CD8-positive, alpha-beta memory T cell (primary cell): ENCODE results near the gene OTUD5. TPM values are rescaled to one million over a fixed set of nuclear protein-coding genes. Genes with fewer than 3 reads are reported as not detected.

Source experiments
- CTCF ChIA-PET: fragments of 350-600 bp; sonication (Branson Sonifier 250); formaldehyde crosslinking; loops from one replicate; lab custom pipeline; 2021; ENCODE audit warnings: antibody characterized with exemption; lab: Charles Lee
- POLR2A ChIA-PET: fragments of 350-600 bp; sonication (Branson Sonifier 250); formaldehyde crosslinking; loops from one replicate; lab custom pipeline; 2021; ENCODE audit warnings: antibody characterized with exemption; lab: Charles Lee
- DNase-seq, 5 donors: peaks; one replicate each; pipeline versions ENCODE4 v3.0.0 to v3.0.0-alpha.2; 2020 to 2022; ENCODE audit warnings: mixed read lengths in 1 of 5
- H3K27ac ChIP-seq: one replicate; pipeline ENCODE4 v1.7.0; 2013; ENCODE audit warnings: low read depth, mild to moderate bottlenecking, low read length, moderate library complexity
- H3K27me3 ChIP-seq: 2 replicates; pipeline ENCODE4 v1.7.0; 2013; ENCODE audit warnings: low read length, mild to moderate bottlenecking; ENCODE audit not compliant: insufficient read depth, poor library complexity, severe bottlenecking
- H3K36me3 ChIP-seq: 2 replicates; pipeline ENCODE4 v1.7.0; 2013; ENCODE audit warnings: mild to moderate bottlenecking, low read length, moderate library complexity; ENCODE audit not compliant: insufficient read depth
- H3K4me1 ChIP-seq: 2 replicates; pipeline ENCODE4 v1.7.0; 2013; ENCODE audit warnings: mild to moderate bottlenecking, low read length, moderate library complexity; ENCODE audit not compliant: insufficient read depth
- H3K4me3 ChIP-seq: 2 replicates; pipeline ENCODE4 v1.7.0; 2013; ENCODE audit warnings: mild to moderate bottlenecking, low read length
- H3K9me3 ChIP-seq: 2 replicates; pipeline ENCODE4 v1.7.0; 2013; ENCODE audit warnings: mild to moderate bottlenecking, low read length
- H3K27ac Mint-ChIP-seq, 8 donors: one replicate each; pipeline ENCODE4 v1.8.0; 2020 to 2021; ENCODE audit warnings: mixed read lengths in 8 of 8, mild to moderate bottlenecking in 6 of 8, inconsistent platforms in 3 of 8, moderate library complexity in 3 of 8
- H3K27me3 Mint-ChIP-seq, 2 donors: one replicate each; pipeline ENCODE4 v1.8.0; 2020 to 2021; ENCODE audit warnings: mixed read lengths in 2 of 2, mild to moderate bottlenecking in 1 of 2, moderate library complexity in 1 of 2
- H3K36me3 Mint-ChIP-seq, 3 donors: one replicate each; pipeline ENCODE4 v1.8.0; 2020 to 2021; ENCODE audit warnings: mixed read lengths in 3 of 3, inconsistent platforms in 1 of 3, mild to moderate bottlenecking in 1 of 3
- H3K4me1 Mint-ChIP-seq, 3 donors: one replicate each; pipeline ENCODE4 v1.8.0; 2020 to 2021; ENCODE audit warnings: mixed read lengths in 3 of 3, inconsistent platforms in 1 of 3, mild to moderate bottlenecking in 1 of 3
- H3K4me3 Mint-ChIP-seq, 7 donors: one replicate each; pipeline ENCODE4 v1.8.0; 2020 to 2021; ENCODE audit warnings: mixed read lengths in 7 of 7, mild to moderate bottlenecking in 6 of 7, moderate library complexity in 4 of 7, inconsistent platforms in 2 of 7
- H3K9me3 Mint-ChIP-seq, 5 donors: one replicate each; pipeline ENCODE4 v1.8.0; 2020 to 2022; ENCODE audit warnings: mixed read lengths in 5 of 5, mild to moderate bottlenecking in 3 of 5, moderate library complexity in 2 of 5, inconsistent platforms in 1 of 5
- polyA plus RNA-seq: library from polyadenylated mRNA; unstranded; fragments of 300-500 nt; fragmentation: Illumina TruSeq; gene quantifications from one replicate; pipeline ENCODE4 v1.2.3, GENCODE V29; 2021
- total RNA-seq, 2 experiments: library from RNA; stranded (reverse); gene quantifications; one replicate each; pipeline ENCODE4 v1.2.3, GENCODE V29; 2021

Gene OTUD5
- total and polyA plus RNA-seq, 3 experiments from 2014 or later: 47.5 to 69.1 (median 67.3) TPM

DNA sequence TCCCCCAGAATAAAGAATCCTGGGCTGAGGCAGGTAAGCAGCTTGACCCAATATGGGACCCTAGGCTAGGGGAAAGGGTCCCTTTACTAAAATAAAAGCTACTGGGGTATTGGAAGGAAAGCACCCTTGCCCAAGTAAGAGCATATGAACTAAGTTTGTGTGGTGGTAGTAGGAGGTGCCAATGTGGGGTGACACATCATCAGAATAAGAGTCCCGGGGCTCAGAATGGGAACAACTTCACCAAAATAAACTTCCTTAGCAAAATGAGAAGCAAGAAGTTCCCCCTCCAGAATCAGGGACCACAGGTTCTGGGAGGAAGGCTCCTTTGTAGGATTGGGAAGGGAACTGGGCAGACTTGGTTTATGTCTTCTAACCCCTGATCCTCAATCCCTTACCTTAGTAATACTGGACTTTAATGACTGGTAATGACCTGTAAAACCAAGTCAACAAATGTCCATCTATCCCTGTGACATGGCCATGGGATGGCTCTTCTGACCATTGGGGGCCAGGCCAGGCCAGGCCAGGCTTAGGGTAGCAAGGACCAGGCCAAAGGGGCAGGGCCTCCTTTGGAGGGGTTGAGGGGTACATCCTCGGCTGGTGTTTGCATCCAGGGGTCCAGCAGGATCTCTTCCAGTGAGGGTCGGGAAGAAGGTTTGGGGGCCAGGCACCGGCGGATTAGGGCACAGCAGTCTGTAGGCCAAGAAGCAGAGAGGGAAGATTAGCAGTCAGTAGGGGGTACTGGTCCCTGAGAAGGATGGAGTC lies 43.6 kb downstream of the OTUD5 start:
- POLR2A ChIA-PET: no interaction called here
- H3K9me3 ChIP-seq: no peaks in the 10 kb centered on the region
- Mint-ChIP-seq H3K36me3 (peaks cover 14 to 69% (median 16%) of the 10 kb centered on the region in 3 donors), H3K4me3 (peak overlapping the region; percentile 23 to 97 (median 65)), H3K27ac (peak overlapping the region in 7 of 8 donors; percentile 6 to 92 (median 25)), H3K4me1 (peaks cover 54 to 68% (median 67%) of the 10 kb centered on the region in 3 donors), H3K9me3 (peaks cover 0 to 3% (median 0%) of the 10 kb centered on the region in 5 donors), H3K27me3 (peaks cover 0 to 14% of the 10 kb centered on the region in 2 donors)
- H3K4me3 ChIP-seq: no peak overlapping the region
- peaks cover 33% of the 10 kb centered on the region for H3K36me3 ChIP-seq
- no peaks in the 10 kb centered on the region for H3K27me3 ChIP-seq
- H3K4me1 ChIP-seq: peaks cover 55% of the 10 kb centered on the region
- no peak overlapping the region for H3K27ac ChIP-seq
- CTCF ChIA-PET: interaction anchor here (3.0 to 3.1 kb wide), 2 partner anchors 22 to 23 kb away, joined by 9 to 10 read pairs; no protein-coding TSS in a partner anchor
- DNase-seq: no peak

DNA sequence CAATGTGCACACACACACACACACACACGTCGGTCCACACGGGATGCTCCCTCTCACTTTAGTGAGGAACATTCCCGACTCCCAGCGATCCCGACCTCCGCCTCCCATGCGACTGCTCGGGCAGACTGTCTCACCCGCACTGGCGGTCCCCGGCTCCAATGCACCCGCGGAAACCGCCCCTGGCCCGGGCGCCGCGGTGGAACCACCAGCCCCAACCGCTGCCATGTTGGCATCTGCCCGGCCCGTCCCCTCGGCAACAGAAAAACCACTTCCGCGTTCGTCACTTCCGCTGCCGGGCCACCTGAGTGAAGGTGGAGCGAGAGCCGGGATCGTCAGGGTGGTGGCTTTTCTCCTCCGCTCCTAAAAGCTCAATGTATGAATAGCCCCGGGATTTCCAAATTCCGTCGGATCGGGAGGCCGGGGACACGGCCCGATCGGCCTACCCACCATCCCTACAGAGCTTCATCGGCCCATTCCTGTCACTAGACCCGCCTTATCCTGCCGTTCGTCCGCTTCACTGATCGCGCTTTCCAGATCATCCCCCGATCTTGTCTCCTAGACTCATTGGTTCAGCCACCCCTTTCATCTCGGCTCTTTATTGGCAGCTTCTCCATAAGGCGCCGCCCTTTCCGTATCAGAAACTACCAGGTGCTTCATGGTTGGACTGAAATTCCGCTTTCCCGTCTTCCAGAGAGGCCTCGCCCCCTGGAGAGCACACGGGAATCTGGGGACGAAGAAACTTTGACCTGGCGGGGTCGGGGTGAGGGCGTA lies 45.8 kb downstream of the OTUD5 start, which contains the start of gene SLC35A2:
Gene SLC35A2, minus strand, starts transcription at position 235 of the 771 bp plus-strand sequence. Its CDS starts 10 bp downstream, at position 225.
- Mint-ChIP-seq H3K4me1 (peaks cover 43 to 61% (median 58%) of the 10 kb centered on the region in 3 donors), H3K36me3 (peaks cover 6 to 61% (median 6%) of the 10 kb centered on the region in 3 donors), H3K27me3 (peaks cover 0 to 12% of the 10 kb centered on the region in 2 donors), H3K9me3 (no peaks in the 10 kb centered on the region), H3K4me3 (peak within 1 kb of the TSS; percentile 86 to 94 (median 88)), H3K27ac (peak within 1 kb of the TSS; percentile 90 to 99 (median 95))
- H3K36me3 ChIP-seq: peaks cover 26% of the 10 kb centered on the region
- H3K4me3 ChIP-seq: peak within 1 kb of the TSS; percentile 65
- peak; percentile 78 to 93 (median 87) for DNase-seq
- peak within 1 kb of the TSS; percentile 92 for H3K27ac ChIP-seq
- no peaks in the 10 kb centered on the region for H3K9me3 ChIP-seq
- H3K4me1 ChIP-seq: peaks cover 55% of the 10 kb centered on the region
- POLR2A ChIA-PET: interaction anchor here (0.8 to 2.7 kb wide), 4 partner anchors 9 to 91 kb away, joined by 3 to 15 read pairs (median 8); partner anchors contain the start of genes GRIPAP1, PQBP1 and TIMM17B
- CTCF ChIA-PET: interaction anchor here (1.0 to 3.1 kb wide), 5 partner anchors 11 to 35 kb away, joined by 3 to 10 read pairs (median 4); partner anchors contain the start of genes PQBP1 and TIMM17B
- no peaks in the 10 kb centered on the region for H3K27me3 ChIP-seq

DNA sequence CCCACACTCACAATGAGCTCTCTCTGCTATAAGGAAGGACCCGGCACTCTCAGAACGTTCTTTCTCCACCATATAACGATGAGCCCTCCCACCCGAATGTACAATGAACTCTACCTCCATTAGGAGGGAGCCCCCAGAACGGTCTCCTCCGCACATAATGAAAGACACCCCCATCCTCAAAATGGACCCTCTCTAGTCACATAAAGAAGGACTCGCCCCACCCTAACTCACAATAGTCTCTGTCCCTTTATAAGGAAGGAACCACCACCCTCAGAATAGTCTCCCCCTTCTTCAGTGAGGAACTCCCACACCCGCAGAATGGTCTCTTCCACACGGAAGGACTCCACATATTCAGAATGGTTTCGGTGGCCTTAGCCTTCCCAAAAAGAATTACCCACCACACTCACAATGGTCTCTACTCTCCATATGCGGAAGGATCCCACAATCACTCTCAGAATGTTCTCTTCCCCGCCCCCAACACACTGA lies 46.4 kb downstream of the OTUD5 start:
- Mint-ChIP-seq H3K27me3 (peaks cover 0 to 14% of the 10 kb centered on the region in 2 donors), H3K27ac (peak overlapping the region; percentile 90 to 99 (median 95)), H3K9me3 (no peaks in the 10 kb centered on the region), H3K4me1 (peaks cover 40 to 57% (median 54%) of the 10 kb centered on the region in 3 donors), H3K36me3 (peaks cover 6 to 59% (median 6%) of the 10 kb centered on the region in 3 donors), H3K4me3 (peak overlapping the region; percentile 86 to 94 (median 88))
- Histone ChIP-seq H3K4me3 (peak overlapping the region; percentile 65), H3K9me3 (no peaks in the 10 kb centered on the region), H3K27ac (peak overlapping the region; percentile 92), H3K27me3 (no peaks in the 10 kb centered on the region), H3K36me3 (peaks cover 23% of the 10 kb centered on the region), H3K4me1 (peaks cover 51% of the 10 kb centered on the region)
- ChIA-PET POLR2A (interaction anchor here (0.8 to 2.7 kb wide), 3 partner anchors 14 to 91 kb away, joined by 3 to 15 read pairs (median 6); partner anchors contain the start of genes GRIPAP1, PQBP1 and TIMM17B), CTCF (interaction anchor here (1.1 to 3.1 kb wide), 4 partner anchors 10 to 35 kb away, joined by 3 to 10 read pairs (median 6); no protein-coding TSS in a partner anchor)
- DNase-seq: peak in 1 of 5 donors; percentile 25

DNA sequence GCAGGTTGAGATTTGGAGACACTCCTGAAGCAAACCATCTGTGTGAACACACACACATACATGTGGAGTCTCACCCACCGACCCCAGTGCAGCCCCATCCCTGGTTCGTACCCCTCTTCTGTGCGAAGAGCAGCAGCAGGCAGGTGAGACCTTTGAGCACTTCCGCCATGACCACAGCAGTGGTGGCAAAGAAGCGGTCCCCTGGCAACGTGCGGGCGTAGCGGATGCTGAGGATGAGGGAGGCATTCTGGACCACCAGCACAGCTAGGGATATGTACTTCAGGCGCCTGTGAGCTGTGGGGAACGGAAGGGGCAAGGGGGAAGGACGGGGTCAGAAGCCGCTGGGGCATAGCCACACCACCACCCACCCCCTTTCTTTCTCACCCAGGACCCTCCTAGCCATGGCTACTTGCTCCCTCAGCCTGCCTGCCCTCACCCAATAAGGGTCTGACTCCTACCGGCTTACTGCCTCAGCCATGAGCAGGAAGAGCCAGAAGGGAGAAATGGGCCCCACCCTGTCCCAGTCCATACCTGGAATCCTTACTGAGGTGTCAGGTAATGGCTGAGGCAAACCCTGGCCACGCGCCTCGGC lies 47.6 kb downstream of the OTUD5 start:
- no peak overlapping the region for H3K4me3 ChIP-seq
- ChIA-PET CTCF (no interaction called here), POLR2A (no interaction called here)
- Mint-ChIP-seq H3K4me3 (peak overlapping the region in 2 of 7 donors; percentile 76 to 86), H3K27me3 (peaks cover 0 to 14% of the 10 kb centered on the region in 2 donors), H3K4me1 (peaks cover 35 to 45% (median 42%) of the 10 kb centered on the region in 3 donors), H3K9me3 (no peaks in the 10 kb centered on the region), H3K27ac (peak overlapping the region in 5 of 8 donors; percentile 57 to 98 (median 93)), H3K36me3 (peaks cover 5 to 58% (median 6%) of the 10 kb centered on the region in 3 donors)
- no peak overlapping the region for H3K27ac ChIP-seq
- no peak for DNase-seq
- H3K27me3 ChIP-seq: no peaks in the 10 kb centered on the region
- H3K4me1 ChIP-seq: peaks cover 39% of the 10 kb centered on the region
- peaks cover 11% of the 10 kb centered on the region for H3K36me3 ChIP-seq
- H3K9me3 ChIP-seq: no peaks in the 10 kb centered on the region

DNA sequence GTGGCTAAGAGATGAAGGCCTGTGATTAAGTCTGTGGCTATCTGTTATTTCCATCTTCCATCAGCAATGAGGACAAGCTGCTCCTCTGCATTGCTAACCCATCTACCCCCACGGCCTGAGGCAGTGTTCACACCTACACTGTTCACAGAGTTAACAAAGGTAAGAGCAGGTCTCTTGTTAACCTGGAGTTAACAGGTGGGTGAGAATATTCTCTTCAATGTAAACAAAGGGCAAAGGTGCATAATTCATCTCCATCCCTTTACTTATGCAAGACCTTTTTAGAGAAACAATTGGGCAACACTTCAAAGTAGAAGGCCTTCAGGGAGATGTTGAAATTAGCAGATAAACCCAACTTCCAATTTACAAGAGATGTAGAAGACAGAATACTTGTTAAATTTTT lies 48.8 kb downstream of the OTUD5 start:
- H3K4me1 Mint-ChIP-seq: peaks cover 25 to 33% (median 30%) of the 10 kb centered on the region in 3 donors
- ChIA-PET CTCF (no interaction called here), POLR2A (no interaction called here)
- peaks cover 0 to 55% (median 3%) of the 10 kb centered on the region in 3 donors for H3K36me3 Mint-ChIP-seq
- Histone ChIP-seq H3K4me3 (no peak overlapping the region), H3K4me1 (peaks cover 27% of the 10 kb centered on the region), H3K27ac (no peak overlapping the region), H3K36me3 (no peaks in the 10 kb centered on the region), H3K27me3 (no peaks in the 10 kb centered on the region), H3K9me3 (no peaks in the 10 kb centered on the region)
- peak overlapping the region in 1 of 7 donors; percentile 37 for H3K4me3 Mint-ChIP-seq
- no peaks in the 10 kb centered on the region for H3K9me3 Mint-ChIP-seq
- H3K27ac Mint-ChIP-seq: peak overlapping the region in 2 of 8 donors; percentile 11 to 33
- H3K27me3 Mint-ChIP-seq: peaks cover 0 to 14% of the 10 kb centered on the region in 2 donors
- no peak for DNase-seq

DNA sequence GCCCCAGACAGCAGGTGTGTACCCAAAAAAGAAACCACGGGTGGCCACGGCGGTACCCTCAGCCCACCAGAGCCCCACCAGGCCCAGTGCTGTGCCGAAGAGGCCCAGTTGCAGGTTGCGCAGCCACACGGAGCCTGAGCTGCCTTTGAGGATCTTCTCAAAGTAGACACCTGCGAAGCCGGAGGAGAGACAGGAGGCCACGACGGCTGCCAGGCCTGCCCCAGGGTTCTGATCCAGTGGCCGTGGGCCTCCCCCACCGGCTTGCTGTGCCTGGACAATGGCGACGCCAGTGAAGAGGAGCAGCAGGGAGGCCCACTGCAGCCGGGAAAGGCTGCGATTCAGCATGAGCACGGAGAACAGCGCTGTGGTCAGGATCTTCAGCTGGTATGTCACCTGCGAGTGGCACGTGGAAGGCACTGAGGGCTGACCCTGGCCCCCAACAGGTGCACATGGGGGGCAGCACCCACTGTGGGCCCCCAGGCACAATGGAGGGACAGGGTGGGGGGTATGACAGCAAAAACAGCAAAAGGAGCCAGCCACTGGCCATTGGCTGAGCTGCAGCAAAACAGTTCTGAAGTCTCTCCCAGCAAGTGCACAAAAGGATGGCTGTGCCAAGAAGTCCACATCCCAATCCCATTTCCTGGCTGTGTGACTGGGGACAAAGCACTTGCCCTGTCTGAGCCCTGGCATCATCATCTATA lies 52.2 kb downstream of the OTUD5 start:
- Mint-ChIP-seq H3K27ac (no peak overlapping the region), H3K9me3 (no peaks in the 10 kb centered on the region), H3K4me3 (no peak overlapping the region), H3K4me1 (peaks cover 0 to 2% (median 2%) of the 10 kb centered on the region in 3 donors), H3K27me3 (peaks cover 0 to 6% of the 10 kb centered on the region in 2 donors), H3K36me3 (peaks cover 0 to 62% (median 3%) of the 10 kb centered on the region in 3 donors)
- no peak for DNase-seq
- no peak overlapping the region for H3K27ac ChIP-seq
- ChIA-PET POLR2A (no interaction called here), CTCF (no interaction called here)
- no peak overlapping the region for H3K4me3 ChIP-seq
- H3K27me3 ChIP-seq: no peaks in the 10 kb centered on the region
- peaks cover 1% of the 10 kb centered on the region for H3K4me1 ChIP-seq
- peaks cover 3% of the 10 kb centered on the region for H3K36me3 ChIP-seq
- no peaks in the 10 kb centered on the region for H3K9me3 ChIP-seq

DNA sequence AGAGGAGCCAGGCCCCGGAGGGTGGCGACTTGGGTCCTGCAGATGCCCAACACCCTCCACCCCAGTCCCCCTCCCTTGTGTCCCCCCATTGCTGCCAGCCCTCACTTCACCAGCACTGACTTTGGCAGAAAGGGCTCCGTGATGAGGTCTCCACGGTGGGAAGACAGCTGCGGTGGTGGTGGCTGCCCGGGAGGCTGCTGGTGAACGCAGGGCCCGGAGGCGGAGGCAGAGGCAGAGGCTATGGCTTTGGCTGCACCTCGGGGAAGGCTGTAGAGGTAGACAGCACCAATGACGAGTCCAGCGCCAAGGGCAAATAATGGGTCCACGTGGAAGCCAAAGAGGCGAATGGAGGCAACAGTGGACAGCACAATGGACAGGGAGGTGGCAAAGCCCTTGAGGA lies 52.8 kb downstream of the OTUD5 start:
- no peak overlapping the region for H3K4me3 Mint-ChIP-seq
- ChIA-PET POLR2A (no interaction called here), CTCF (no interaction called here)
- no peak overlapping the region for H3K4me3 ChIP-seq
- H3K27ac Mint-ChIP-seq: no peak overlapping the region
- peaks cover 3% of the 10 kb centered on the region for H3K36me3 ChIP-seq
- no peaks in the 10 kb centered on the region for H3K9me3 Mint-ChIP-seq
- peaks cover 0 to 2% (median 2%) of the 10 kb centered on the region in 3 donors for H3K4me1 Mint-ChIP-seq
- no peak overlapping the region for H3K27ac ChIP-seq
- H3K27me3 ChIP-seq: no peaks in the 10 kb centered on the region
- H3K9me3 ChIP-seq: no peaks in the 10 kb centered on the region
- peaks cover 0 to 64% (median 3%) of the 10 kb centered on the region in 3 donors for H3K36me3 Mint-ChIP-seq
- DNase-seq: no peak
- H3K4me1 ChIP-seq: peaks cover 2% of the 10 kb centered on the region
- peaks cover 0 to 6% of the 10 kb centered on the region in 2 donors for H3K27me3 Mint-ChIP-seq
